GM18909 (cell line): Measurements from ENCODE around the gene ODF2.
"Not testable (repeated sequence)": the region's sequence is repeated elsewhere in the genome, so short reads cannot be mapped to it uniquely, and the experiment has no call there.

Experiments used
- ATAC-seq: cut with Tn5 transposase; IDR thresholded peaks from one replicate; pipeline ENCODE4 v1.9.1; 2021; ENCODE audit warnings: mild to moderate bottlenecking; ENCODE audit not compliant: unreplicated experiment, poor library complexity

ODF2 gene

GRCh38 chr9:128422783-128423150, 33.0 kb upstream of the ODF2 start:
- ATAC-seq, result no peak

- not testable (repeated sequence) for ATAC-seq
Observed at GRCh38 chr9:128423356-128423755, 32.5 kb upstream of the ODF2 start.

DNA sequence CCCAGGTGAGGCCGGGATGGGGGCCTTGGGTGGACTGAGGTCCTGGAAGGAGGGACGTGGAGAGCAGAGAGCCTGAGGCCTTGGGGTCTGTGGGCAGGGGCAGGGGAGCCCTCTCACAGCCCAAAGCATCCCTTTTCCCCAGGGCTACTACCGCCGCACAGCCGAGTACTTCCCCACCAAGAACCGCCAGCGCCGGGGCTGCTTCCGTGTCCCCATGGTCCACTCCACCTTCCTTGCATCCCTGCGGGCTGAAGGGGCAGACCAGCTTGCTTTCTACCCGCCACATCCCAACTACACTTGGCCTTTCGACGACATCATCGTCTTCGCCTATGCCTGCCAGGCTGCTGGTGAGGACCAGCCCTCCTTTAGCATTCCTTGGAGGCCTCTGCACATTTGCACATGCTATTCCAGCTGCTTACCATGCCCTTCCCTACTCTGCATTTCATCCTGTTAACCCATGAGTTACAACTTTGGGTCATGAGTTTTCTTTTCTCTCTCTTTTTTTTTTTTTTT, 31.5 kb upstream of the ODF2 start:
- no peak for ATAC-seq

GRCh38 chr9:128428644-128429512, 26.9 kb upstream of the ODF2 start:
- no peak for ATAC-seq

- ATAC-seq, result no peak
Observed at GRCh38 chr9:128429513-128430086, 26.2 kb upstream of the ODF2 start.

DNA sequence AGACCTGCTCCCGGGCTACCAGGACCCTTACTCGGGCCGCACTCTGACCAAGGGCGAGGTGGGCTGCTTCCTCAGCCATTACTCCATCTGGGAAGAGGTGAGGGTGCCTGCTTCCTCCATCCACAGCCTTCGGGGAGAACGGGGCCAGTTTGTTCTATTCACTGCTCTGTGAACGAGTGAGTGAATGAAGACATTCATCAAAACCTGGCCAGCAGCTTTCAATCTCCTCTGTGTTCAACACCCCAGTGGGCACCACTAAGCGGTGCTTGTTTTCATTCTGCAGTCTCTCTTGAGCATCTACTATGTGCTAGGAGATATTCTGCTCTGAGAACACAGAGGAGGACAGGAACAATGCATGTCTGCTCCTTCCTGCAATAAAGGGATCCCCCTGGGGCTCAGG, 24.6 kb upstream of the ODF2 start:
- no peak for ATAC-seq

DNA sequence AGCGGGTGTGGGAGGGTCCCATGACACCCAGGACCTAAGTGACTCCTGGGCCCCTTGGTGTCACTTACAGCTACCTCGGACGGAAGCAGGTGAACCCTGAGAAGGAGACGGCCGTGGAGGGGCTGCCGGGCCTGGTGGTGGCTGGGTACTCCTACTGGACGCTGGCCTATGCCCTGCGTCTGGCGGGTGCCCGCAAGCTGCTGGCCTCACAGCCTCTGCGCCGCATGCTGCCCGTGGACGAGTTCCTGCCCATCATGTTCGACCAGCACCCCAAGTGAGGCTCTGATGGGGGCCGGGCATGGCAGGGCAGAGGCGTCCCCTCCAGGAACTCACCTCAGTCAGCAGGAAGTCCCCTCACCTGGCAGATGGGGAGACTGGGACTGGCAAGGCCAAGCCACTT, 21.5 kb upstream of the ODF2 start:
- no peak for ATAC-seq

GRCh38 chr9:128435611-128436010, 20.2 kb upstream of the ODF2 start:
- ATAC-seq, result no peak

DNA sequence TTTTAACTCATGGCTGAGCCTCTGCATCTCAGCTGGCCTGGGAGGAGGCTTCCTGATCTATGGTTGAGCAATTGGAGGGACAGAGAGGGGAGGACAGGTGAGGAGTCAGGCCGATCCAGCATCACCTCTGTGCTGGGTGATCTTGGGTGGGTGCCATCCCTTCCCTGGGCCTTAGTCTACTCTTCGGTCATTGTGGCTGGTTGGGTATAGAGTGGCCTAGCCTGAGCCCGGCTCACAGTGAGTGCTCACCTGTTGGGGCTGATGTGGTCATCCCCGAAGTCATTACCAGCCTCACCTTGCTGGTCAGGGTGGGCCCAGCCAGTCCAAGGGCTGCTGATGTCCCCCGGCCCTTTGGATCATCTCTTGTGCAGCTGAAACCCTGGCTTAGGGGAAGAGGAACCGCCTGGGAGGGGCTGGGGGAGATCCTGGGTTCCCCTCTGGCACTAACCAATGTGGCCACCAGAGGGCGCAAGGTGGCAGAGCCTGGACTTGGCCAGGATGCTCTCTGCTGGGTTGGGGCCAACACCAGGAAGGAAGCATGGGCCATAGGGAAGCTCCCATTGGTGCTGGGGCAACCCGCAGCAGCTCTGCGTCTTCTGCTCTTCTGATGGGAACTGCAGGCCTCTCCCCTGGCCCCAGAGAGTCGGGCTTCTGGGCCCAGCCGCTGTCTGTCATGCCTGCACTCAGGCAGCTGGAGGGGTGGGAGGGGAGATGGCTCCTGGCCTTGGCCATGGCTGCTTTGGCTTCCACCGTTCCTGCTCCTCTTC, 17.3 kb upstream of the ODF2 start:
- ATAC-seq, result peak; percentile 67

- no peak for ATAC-seq
Observed at GRCh38 chr9:128439273-128439672, 16.5 kb upstream of the ODF2 start.

- ATAC-seq, result no peak
Observed at GRCh38 chr9:128442150-128442549, 13.7 kb upstream of the ODF2 start.

DNA sequence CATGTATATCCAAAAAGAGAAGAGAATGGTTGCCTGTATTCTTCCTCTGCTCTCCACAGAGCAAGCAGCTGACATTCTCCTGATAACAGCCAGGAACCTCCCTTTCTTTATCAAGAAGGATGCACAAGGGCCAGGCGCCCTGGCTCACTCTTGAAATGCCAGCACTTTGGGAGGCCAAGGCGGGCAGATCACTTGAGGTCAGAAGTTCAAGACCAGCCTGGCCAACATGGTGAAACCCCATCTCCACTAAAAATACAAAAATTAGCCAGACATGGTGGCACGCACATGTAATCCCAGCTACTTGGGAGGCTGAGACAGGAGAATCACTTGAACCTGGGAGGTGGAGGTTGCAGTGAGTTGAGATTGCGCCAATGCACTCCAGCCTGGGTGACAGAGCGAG, 9.3 kb upstream of the ODF2 start:
- not testable (repeated sequence) for ATAC-seq

- ATAC-seq, result no peak
Observed at GRCh38 chr9:128448746-128449145, 7.1 kb upstream of the ODF2 start.

DNA sequence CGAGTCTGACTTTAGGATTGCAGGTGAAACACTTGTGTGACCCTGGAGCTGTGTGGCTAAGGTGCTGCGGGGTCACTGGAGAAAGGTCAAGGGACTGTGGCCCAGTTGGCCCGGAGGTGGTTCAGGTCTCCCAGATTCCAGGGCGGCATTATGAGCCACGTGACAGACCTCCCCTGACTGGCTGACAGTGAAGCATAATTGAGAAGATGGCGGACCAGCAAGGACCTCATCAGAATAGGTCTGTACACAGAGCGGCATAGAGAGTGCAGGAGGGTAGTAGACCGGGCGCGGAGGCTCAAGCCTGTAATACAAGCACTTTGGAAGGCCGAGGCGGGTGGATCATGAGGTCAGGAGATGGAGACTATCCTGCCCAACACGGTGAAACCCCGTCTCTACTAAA, 815 bp upstream of the ODF2 start:
- ATAC-seq, result no peak

GRCh38 chr9:128456613-128457061, 831 bp downstream of the ODF2 start:
- ATAC-seq, result peak; percentile 52

DNA sequence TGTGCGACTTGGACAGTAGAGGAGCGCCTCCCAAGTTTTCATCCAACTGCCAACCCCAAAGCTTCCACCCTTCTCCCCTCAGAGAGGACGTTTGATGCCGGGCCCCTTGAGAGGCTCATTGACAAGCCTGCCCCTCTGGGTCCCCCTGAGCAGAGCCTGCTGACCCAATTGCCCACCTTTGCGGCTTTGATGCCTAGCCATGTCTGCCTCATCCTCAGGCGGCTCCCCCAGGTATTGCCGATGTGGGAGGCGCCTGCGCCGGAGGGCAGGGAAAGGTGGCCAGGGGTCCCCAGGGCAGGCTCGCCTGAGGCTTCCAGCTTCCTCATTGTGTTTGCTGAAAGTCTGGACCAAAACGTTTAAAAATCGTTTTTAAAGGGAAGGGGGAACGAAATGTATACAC, 1.4 kb downstream of the ODF2 start:
- no peak for ATAC-seq

- ATAC-seq, result no peak
Observed at GRCh38 chr9:128459011-128459410, 3.2 kb downstream of the ODF2 start.

DNA sequence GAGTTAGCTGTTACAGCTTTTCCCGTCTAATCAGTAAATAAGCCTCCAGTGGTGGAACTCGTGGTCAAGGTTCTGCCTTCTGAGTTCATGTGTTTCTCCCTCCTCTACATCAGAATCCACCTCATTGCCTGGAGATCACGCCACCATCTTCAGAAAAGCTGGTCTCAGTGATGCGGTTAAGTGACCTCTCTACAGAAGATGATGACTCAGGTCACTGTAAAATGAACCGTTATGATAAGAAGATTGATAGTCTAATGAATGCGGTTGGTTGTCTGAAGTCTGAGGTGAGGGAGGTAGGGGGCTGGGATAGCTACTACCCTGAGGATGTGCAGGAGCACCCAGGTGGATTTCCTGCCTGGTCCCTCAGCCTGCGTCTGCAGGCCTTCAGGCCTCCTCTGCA, 13.3 kb downstream of the ODF2 start:
- no peak for ATAC-seq

DNA sequence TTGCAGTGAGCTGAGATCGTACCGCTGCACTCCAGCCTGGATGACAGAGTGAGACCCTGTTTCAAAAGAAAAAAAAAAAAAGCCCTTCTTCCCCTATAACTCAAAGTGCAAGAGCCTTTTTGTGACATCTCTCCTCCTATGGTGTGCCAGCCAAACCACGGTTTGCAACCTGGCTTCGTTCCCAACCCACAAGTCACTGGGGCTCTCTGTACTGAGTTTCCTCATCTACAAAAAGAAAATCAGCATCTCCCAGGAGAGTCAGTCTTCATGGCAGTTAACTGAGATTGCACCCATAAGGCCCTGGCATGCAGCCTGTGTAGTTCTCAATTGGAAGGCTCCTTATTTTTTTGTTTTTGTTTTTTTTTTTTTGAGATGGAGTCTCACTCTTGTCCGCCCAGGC, 14.8 kb downstream of the ODF2 start:
- no peak for ATAC-seq

- no peak for ATAC-seq
Observed at GRCh38 chr9:128473104-128473503, 17.3 kb downstream of the ODF2 start.

GRCh38 chr9:128475867-128476266, 20.1 kb downstream of the ODF2 start:
- ATAC-seq, result no peak
